ENCODE data around the gene UBE2V1.
"Not testable (repeated sequence)": the region's sequence is repeated elsewhere in the genome, so short reads cannot be mapped to it uniquely, and the experiment has no call there.

The UBE2V1 gene

GRCh38 chr20:50095476-50096078, 17.4 kb downstream of the UBE2V1 start:
- no peak for DNase-seq (ENCODE audit: low read depth)

- no peak for DNase-seq (ENCODE audit: low read depth)
Observed at GRCh38 chr20:50094522-50094921, 18.4 kb downstream of the UBE2V1 start.

GRCh38 chr20:50093240-50093639, 19.7 kb downstream of the UBE2V1 start:
- DNase-seq (ENCODE audit: low read depth): no peak

GRCh38 chr20:50092436-50092835, 20.5 kb downstream of the UBE2V1 start:
- no peak for DNase-seq (ENCODE audit: low read depth)

GRCh38 chr20:50089787-50090177, 23.2 kb downstream of the UBE2V1 start:
- no peak for DNase-seq (ENCODE audit: low read depth)

- DNase-seq (ENCODE audit: low read depth): no peak
Observed at GRCh38 chr20:50089140-50089786, 23.7 kb downstream of the UBE2V1 start.

- DNase-seq (ENCODE audit: low read depth): no peak
Observed at GRCh38 chr20:50088022-50088421, 24.9 kb downstream of the UBE2V1 start.

GRCh38 chr20:50085481-50086365, 27.2 kb downstream of the UBE2V1 start:
- DNase-seq (ENCODE audit: low read depth): peak; percentile 11

- DNase-seq (ENCODE audit: low read depth): no peak
Observed at GRCh38 chr20:50085146-50085480, 27.8 kb downstream of the UBE2V1 start.

- DNase-seq (ENCODE audit: low read depth): no peak
Observed at GRCh38 chr20:50083034-50083433, 29.9 kb downstream of the UBE2V1 start.

- not testable (repeated sequence) for DNase-seq (ENCODE audit: low read depth)
Observed at GRCh38 chr20:50082056-50082455, 30.9 kb downstream of the UBE2V1 start.

- no peak for DNase-seq (ENCODE audit: low read depth)
Observed at GRCh38 chr20:50077818-50078601, 34.9 kb downstream of the UBE2V1 start.

GRCh38 chr20:50073500-50073899, 39.5 kb downstream of the UBE2V1 start:
- no peak for DNase-seq (ENCODE audit: low read depth)

GRCh38 chr20:50071039-50071888, 41.7 kb downstream of the UBE2V1 start:
- peak; percentile 96 for DNase-seq (ENCODE audit: low read depth)

GRCh38 chr20:50070361-50070760, 42.6 kb downstream of the UBE2V1 start:
- DNase-seq (ENCODE audit: low read depth): no peak

GRCh38 chr20:50068041-50068651, 44.8 kb downstream of the UBE2V1 start:
- DNase-seq (ENCODE audit: low read depth): no peak

- no peak for DNase-seq (ENCODE audit: low read depth)
Observed at GRCh38 chr20:50067461-50067860, 45.5 kb downstream of the UBE2V1 start.

- no peak for DNase-seq (ENCODE audit: low read depth)
Observed at GRCh38 chr20:50067018-50067417, 45.9 kb downstream of the UBE2V1 start.

GRCh38 chr20:50066161-50066834, 46.7 kb downstream of the UBE2V1 start:
- no peak for DNase-seq (ENCODE audit: low read depth)

GRCh38 chr20:50065325-50065615, 47.7 kb downstream of the UBE2V1 start:
- no peak for DNase-seq (ENCODE audit: low read depth)

GRCh38 chr20:50063763-50064162, 49.2 kb downstream of the UBE2V1 start:
- DNase-seq (ENCODE audit: low read depth): not testable (repeated sequence)
